Renal pelvis (tissue), 4 donors: Measurements from ENCODE around the gene BCAR1. TPM values are rescaled to one million over a fixed set of nuclear protein-coding genes. Genes with fewer than 3 reads are reported as not detected.
"Not testable (repeated sequence)": the region's sequence is repeated elsewhere in the genome, so short reads cannot be mapped to it uniquely, and the experiment has no call there.

Source experiments
- DNase-seq: peaks from one replicate; pipeline ENCODE4 v3.0.0-alpha.2; 2013
- polyA plus RNA-seq, 3 donors: library from polyadenylated mRNA; unstranded; fragments of 120-200 nt; gene quantifications; one replicate each; pipeline ENCODE4 v1.2.1, GENCODE V29; 2013; ENCODE audit not compliant: insufficient read length in 3 of 3

Gene BCAR1
- polyA plus RNA-seq, 3 donors = 63.4 to 71.1 (median 70.9) TPM

- DNase-seq = no peak
These were observed 23.1 kb downstream of the BCAR1 start for GRCh38 chr16:75228143-75228976.

- DNase-seq = no peak
These were observed 23.9 kb downstream of the BCAR1 start for GRCh38 chr16:75227361-75228142.

GRCh38 chr16:75226550-75227360 lies 24.7 kb downstream of the BCAR1 start:
- DNase-seq = no peak

- no peak for DNase-seq
These were observed 25.5 kb downstream of the BCAR1 start for GRCh38 chr16:75225678-75226515.

DNA sequence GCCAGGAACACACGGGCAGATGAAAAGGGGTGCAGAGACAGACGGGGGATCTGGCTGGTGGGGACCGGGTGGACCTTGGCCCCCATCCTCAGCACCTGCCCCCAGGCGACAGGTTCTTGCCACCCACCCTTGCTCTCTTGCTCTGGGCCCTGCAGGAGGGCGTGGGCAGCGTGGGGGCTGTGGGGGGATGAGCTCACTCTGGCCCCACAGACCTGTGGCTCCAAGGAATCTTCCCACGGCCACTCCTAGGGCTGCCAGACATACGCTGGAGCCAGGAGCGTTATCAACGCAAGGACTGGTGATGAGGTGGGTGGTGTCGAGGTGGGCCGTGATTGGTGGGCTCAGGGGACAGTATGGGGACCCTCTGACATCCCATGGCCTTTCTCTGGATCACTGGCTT lies 26.3 kb downstream of the BCAR1 start:
- DNase-seq = no peak

DNA sequence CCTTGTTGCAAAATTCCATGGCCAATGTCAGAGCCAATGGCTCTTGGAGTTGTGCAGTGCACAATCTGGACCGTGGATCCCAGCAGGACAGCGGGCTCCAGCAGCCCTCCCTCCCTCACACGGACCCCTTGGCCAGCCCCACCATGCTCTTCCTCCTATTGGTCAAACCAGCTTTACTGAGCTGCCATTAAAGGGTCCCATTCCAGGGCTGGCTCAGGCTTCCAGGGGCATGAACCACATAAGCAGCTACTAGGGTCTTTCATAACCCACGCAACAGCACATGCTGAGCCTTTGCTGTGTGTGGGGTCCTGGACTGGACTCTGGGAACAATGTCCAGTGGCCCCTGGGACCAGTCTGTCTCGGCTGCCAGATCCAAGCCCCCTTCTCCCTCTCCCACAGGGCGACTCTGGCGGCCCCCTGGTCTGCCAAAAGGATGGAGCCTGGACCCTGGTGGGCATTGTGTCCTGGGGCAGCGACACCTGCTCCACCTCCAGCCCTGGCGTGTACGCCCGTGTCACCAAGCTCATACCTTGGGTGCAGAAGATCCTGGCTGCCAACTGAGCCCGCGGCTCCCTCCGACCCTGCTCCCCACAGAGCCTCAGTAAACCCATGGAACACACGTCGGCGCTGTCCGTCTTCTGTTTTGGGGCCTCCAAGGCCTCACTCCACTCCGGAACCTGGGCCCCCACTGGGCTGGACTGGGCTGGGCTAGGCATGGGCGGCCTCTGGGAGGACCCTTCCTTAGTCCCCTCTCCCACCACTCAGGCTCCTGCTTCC lies 26.9 kb downstream of the BCAR1 start:
- no peak for DNase-seq

GRCh38 chr16:75223129-75223528 lies 28.3 kb downstream of the BCAR1 start:
- DNase-seq = not testable (repeated sequence)

DNA sequence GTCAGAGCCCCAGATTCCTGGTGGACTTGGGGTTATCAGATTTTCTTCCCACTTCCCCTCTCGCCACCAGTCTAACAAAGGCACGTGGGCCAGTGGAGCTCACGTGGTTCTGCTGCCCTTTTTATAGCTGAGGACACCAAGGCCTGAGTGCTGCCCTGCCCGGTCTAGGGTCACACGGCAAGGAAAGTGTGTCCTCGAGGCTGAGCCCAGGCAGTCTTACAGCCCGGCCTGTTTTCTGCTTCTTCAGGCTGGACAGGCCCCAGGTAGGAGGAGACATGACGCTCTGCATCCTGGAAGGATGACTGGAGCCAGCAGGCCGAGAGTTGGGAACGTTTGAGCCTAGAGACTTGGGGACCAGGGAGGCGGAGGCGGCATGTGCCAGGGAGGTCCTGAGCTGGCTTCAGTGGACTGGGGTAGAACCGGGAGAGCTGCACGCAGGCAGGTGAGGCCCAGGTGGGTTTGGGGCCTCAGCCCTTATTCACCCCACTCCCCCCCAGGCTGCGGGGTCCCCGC lies 29.1 kb downstream of the BCAR1 start:
- DNase-seq = no peak

DNA sequence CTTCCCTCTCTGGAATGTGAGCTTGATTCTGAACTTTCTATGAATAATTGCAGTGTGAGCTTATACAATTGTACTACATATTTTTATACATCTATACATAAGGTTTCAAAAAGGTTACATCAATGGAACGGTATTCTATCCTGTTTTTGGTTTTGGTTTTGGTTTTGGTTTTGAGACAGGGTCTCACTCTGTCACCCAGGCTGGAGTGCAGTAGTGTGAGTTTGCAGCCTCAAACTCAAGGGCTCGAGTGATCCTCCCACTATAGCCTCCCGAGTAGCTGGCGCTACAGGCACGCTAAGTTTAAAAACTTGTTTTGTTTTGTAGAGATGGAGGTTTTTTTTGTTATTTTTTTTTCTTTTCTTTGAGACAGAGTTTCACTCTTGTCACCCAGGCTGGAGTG lies 31.6 kb downstream of the BCAR1 start:
- no peak for DNase-seq

GRCh38 chr16:75219088-75219487 lies 32.3 kb downstream of the BCAR1 start:
- no peak for DNase-seq

GRCh38 chr16:75218256-75219076 lies 33.0 kb downstream of the BCAR1 start, which contains the start of gene CTRB1:
Gene CTRB1, plus strand, starts transcription at chr16:75218988. Its CDS starts 20 bp downstream, at chr16:75219008.
- no peak for DNase-seq

GRCh38 chr16:75217389-75217851 lies 34.0 kb downstream of the BCAR1 start:
- no peak for DNase-seq

DNA sequence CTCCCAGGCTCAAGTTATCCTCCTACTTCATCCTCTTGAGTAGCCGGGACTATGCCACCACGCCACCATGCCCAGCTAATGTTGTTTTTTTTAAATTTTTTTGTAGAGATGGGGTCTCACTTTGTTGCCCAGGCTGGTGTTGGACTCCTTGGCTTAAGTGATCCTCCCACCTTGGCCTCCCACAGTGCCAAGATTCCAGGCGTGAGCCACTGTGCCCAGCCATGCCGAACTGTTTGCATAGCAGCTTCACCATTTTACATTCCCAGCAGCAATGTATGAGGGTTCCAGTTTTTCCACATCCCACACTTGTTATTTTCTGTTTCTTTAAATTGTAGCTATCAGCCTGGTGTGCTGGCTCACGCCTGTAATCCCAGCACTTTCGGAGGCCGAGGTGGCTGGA lies 34.8 kb downstream of the BCAR1 start:
- DNase-seq = no peak

DNA sequence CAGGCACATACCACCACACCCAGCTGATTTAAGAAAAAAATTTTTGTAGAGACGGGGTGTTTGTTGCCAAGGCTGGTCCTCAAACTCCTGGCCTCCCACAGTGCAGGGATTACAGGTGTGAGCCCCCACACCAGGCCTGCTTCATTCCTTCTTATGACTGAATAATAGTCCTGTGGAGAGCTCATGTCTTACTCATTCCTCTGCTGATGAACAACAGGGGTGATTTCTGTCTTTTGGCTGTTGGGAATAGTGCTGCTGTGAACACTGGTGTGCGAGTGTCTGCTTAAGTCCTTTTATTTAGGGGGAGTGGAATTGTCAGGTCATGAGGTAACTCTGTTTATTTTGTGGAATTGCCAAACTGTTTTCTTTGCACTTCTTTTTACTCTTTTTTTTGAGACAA lies 35.3 kb downstream of the BCAR1 start:
- no peak for DNase-seq

GRCh38 chr16:75211286-75211685 lies 40.1 kb downstream of the BCAR1 start:
- not testable (repeated sequence) for DNase-seq

DNA sequence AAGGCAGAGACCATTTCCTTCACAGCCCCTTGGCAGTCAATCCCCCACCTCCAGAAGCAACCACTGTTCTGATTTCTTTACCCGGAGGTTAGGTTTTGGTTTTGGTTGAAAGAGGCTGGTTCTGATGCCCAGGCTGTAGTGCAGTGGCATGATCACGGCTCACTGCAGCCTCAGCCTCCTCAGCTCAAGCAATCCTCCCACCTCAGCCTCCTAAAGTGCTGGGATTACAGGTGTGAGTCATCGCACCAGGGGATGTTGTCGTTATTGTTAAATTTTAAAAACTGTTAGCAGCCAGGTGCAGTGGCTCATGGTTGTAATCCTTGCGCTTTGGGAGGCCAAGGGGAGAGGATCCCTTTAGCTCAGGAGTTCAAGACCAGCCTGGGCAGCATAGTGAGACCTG lies 41.5 kb downstream of the BCAR1 start:
- DNase-seq = no peak

GRCh38 chr16:75209514-75209913 lies 41.9 kb downstream of the BCAR1 start:
- not testable (repeated sequence) for DNase-seq

GRCh38 chr16:75208861-75209505 lies 42.4 kb downstream of the BCAR1 start:
- DNase-seq = no peak
